BLaER1 treated with 17β-estradiol and CSF1 and Interleukin-3, amounts not matched to agents 10 nM and 100 nM (cell line): Measurements from ENCODE around the gene OR10A5.

ENCODE experiments used
- H3K27ac ChIP-seq, 11 experiments: shearing (Covaris generic); formaldehyde crosslinking; 2 replicates each; pipeline ENCODE4 v1.8.1; 2022
- H3K27me3 ChIP-seq, 11 experiments: shearing (Covaris generic); formaldehyde crosslinking; 2 replicates each; pipeline ENCODE4 v1.8.1; 2022
- H3K36me3 ChIP-seq, 11 experiments: shearing (Covaris generic); formaldehyde crosslinking; 2 replicates each; pipeline ENCODE4 v1.8.1; 2022
- H3K4me1 ChIP-seq, 10 experiments: shearing (Covaris generic); formaldehyde crosslinking; 2 replicates each; pipeline ENCODE4 v1.8.1; 2022
- H3K4me2 ChIP-seq, 11 experiments: shearing (Covaris generic); formaldehyde crosslinking; 2 replicates each; pipeline ENCODE4 v1.8.1; 2022
- H3K4me3 ChIP-seq, 10 experiments: shearing (Covaris generic); formaldehyde crosslinking; 2 replicates each; pipeline ENCODE4 v1.8.1; 2022
- H3K9ac ChIP-seq, 11 experiments: shearing (Covaris generic); formaldehyde crosslinking; 2 replicates each; pipeline ENCODE4 v1.8.1; 2022
- H3K9me3 ChIP-seq, 11 experiments: shearing (Covaris generic); formaldehyde crosslinking; replicated peaks in 1 of 11; 2 replicates each; pipeline ENCODE4 v1.8.1; 2022
- H4K20me1 ChIP-seq, 11 experiments: shearing (Covaris generic); formaldehyde crosslinking; 2 replicates each; pipeline ENCODE4 v1.8.1; 2022
- Cebpa-rat ChIP-seq, 11 experiments: shearing (Covaris generic); IDR thresholded peaks; 2 replicates each; pipeline ENCODE4 v1.8.1; 2022

OR10A5 gene

DNA sequence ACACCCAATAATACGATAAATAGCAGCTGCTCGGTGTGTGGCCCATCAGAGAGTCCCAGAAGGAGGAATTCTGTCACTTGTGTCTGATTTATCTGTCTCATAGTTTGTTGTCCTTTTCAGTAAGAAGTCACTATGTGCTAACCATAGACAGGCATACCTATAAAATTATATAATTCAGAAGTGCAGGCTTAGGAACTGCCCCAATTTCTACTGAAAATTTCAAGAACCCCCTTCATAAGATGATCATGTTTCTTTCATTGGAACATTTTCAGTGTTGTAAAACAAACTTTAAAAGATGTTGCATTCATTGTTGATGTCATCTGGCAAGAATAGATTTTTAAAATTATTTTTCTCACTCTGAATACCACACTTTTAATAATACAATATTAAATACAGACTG lies 46.9 kb downstream of the OR10A5 start, which contains the start of gene OR2D2:
OR2D2 (minus strand) TSS at position 101 of the 400 bp plus-strand sequence; CDS start at position 101, 0 bp downstream.
- Histone ChIP-seq H3K4me2 (no peak within 1 kb of the TSS), H3K9me3 (peaks cover 0 to 13% (median 6%) of the 10 kb centered on the region in 11 experiments; a peak in 13 of 22 replicates), H3K36me3 (no peaks in the 10 kb centered on the region), H3K4me3 (no peak within 1 kb of the TSS), H3K27me3 (no peaks in the 10 kb centered on the region), H4K20me1 (no peaks in the 10 kb centered on the region), H3K9ac (no peak within 1 kb of the TSS), H3K4me1 (no peaks in the 10 kb centered on the region), H3K27ac (no peak within 1 kb of the TSS)
- no peak for TF ChIP-seq Cebpa-rat (IDR thresholded peaks at IDR 0.05)

DNA sequence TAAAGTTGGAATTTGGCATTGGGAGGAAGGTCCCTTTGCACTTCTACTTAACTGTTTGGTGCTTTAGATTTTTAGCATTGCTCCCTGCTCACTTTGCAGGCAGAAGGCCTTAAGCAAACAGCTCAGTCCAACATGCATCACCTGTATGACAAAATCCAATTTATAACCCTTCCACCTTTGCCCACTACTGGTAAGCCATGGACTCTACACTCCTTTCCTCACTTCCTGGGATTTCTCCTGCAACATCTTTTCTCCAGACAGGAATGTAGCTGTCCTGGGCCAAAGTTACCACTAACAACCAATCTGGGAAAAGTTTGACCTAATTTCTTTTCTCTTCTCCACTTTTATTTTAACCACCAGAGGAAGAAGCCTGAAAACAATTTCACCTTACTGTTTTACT lies 48.6 kb downstream of the OR10A5 start:
- H3K9me3 ChIP-seq = peaks cover 0 to 2% (median 0%) of the 10 kb centered on the region in 11 experiments; a peak in 2 of 22 replicates
- H3K4me1 ChIP-seq = no peaks in the 10 kb centered on the region
- no peak for TF ChIP-seq Cebpa-rat (IDR thresholded peaks at IDR 0.05)
- no peaks in the 10 kb centered on the region for H3K36me3 ChIP-seq
- no peak overlapping the region for H3K4me2 ChIP-seq
- H3K4me3 ChIP-seq = no peak overlapping the region
- no peak overlapping the region for H3K27ac ChIP-seq
- no peak overlapping the region for H3K9ac ChIP-seq
- no peaks in the 10 kb centered on the region for H4K20me1 ChIP-seq
- H3K27me3 ChIP-seq = no peaks in the 10 kb centered on the region

DNA sequence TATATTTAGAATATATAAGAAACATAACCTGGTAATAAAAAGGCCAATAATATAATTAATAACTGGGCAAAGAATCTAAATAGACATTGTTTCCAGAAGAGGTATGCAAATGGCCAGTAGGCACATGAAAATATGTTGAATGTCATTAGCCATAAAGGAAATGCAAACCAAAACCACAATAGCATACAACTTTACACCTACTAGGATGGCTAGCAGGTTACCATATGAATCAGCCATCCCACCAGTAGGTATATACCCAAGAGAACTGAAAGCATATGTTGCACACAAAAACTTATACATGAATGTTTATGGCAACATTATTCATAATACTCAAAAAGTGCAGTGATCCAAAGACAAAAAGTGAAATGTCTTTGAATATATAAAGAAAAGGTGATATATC lies 49.5 kb downstream of the OR10A5 start:
- Histone ChIP-seq H3K36me3 (no peaks in the 10 kb centered on the region), H4K20me1 (no peaks in the 10 kb centered on the region), H3K9ac (no peak overlapping the region)

More for the DNA sequence above, 49.5 kb downstream of the OR10A5 start:
- Histone ChIP-seq H3K27me3 (no peaks in the 10 kb centered on the region), H3K9me3 (no peaks in the 10 kb centered on the region), H3K4me1 (no peaks in the 10 kb centered on the region), H3K27ac (no peak overlapping the region), H3K4me2 (no peak overlapping the region), H3K4me3 (no peak overlapping the region)
- TF ChIP-seq Cebpa-rat (IDR thresholded peaks at IDR 0.05) = no peak
